HL-60 (cell line): ENCODE measurements around the gene TMEM35A.
A peak's percentile ranks its signal among the peaks of the same experiment; 100 is the strongest.

Experiments
- DNase-seq, 2 experiments: peaks; one replicate each; pipeline ENCODE4 v3.0.0-alpha.2; 2010 to 2020; ENCODE audit warnings: low read depth in 1 of 2, low spot score in 1 of 2
- H3K27ac ChIP-seq: fragments of 250-450 bp; sonication (Bioruptor Pico); replicated peaks from 2 replicates; pipeline ENCODE4 v1.5.1; 2020; ENCODE audit warnings: mild to moderate bottlenecking, moderate library complexity
- H3K27me3 ChIP-seq: fragments of 250-450 bp; sonication (Bioruptor Pico); 2 replicates; pipeline ENCODE4 v1.5.1; 2021; ENCODE audit warnings: mild to moderate bottlenecking, moderate library complexity; ENCODE audit not compliant: insufficient read depth, poor library complexity, severe bottlenecking
- H3K4me3 ChIP-seq: replicated peaks from 2 replicates; pipeline ENCODE4 v1.5.1; 2011; ENCODE audit warnings: mild to moderate bottlenecking, control low read depth, low read length; ENCODE audit not compliant: insufficient read depth
- GABPA ChIP-seq: IDR thresholded peaks from 2 replicates; pipeline ENCODE4 v1.6.1; 2012; ENCODE audit warnings: low read depth
- POLR2AphosphoS5 ChIP-seq: IDR thresholded peaks from 2 replicates; pipeline ENCODE4 v1.6.1; 2012; ENCODE audit warnings: low read depth
- SPI1 ChIP-seq: IDR thresholded peaks from 2 replicates; pipeline ENCODE4 v1.6.1; 2012; ENCODE audit warnings: low read depth, mild to moderate bottlenecking, borderline replicate concordance
- TF ChIP-seq, protein P1 (sequence below): IDR thresholded peaks from one replicate; pipeline ENCODE4 v1.5.1; 2011; ENCODE audit warnings: low read length, control low read depth, inconsistent platforms; ENCODE audit not compliant: insufficient read depth
- TF ChIP-seq, protein P2 (sequence below): IDR thresholded peaks from 2 replicates; pipeline ENCODE4 v1.6.1; 2012; ENCODE audit warnings: low read depth; ENCODE audit not compliant: insufficient replicate concordance

TMEM35A gene

DNA sequence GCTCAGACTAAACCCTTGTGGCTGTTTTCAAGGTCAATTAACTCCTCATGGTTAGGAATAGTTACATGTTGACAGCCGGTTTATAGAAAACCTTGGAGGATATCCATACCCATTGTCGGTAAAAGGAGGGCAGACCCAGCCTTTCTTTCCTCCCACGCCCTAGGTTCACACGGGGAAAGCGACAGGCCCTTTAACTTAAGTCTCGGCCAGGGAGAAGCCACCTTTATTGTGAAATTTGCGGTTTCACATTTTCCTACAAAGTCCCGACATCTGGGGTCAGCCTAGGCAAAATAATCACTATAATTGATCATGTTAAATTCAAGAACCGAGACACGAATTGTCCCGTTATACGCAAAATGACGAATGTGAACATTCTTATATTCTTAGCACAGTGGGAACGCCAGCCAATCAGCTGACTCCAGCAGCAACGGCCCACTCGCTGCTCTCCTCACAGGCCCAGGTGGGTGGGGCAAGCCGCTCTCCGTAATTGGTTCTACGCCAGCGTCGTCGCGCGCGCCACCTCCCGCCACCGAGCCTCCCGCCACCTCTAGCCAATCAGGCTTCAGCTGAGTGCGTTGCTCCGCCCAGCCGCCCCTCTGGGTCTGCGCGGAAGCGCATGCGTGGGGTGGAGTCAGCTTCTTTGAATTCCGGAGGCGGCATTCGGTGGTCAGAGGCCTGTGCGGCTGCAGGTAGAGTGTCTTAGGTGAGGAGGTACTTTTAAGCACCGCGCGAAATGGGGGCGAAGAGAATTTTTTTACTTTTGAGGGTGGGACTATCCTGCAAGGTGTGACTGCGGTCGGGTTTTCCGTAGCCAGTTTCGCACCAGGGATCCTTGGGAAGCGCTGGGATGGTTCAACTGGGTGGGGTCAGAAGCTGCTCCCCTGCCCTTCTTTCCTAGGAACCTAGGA, 19.1 kb downstream of the TMEM35A start, which contains the start of gene CENPI:
Gene CENPI (plus strand): TSS at position 659 of the 908 bp plus-strand sequence. CDS start 2,867 bp downstream, outside the sequence.
- peak within 1 kb of the TSS; percentile 68 for H3K27ac ChIP-seq
- DNase-seq: peak; percentile 81 to 94
- H3K4me3 ChIP-seq: peak within 1 kb of the TSS; percentile 60
- TF ChIP-seq, protein P1, sequence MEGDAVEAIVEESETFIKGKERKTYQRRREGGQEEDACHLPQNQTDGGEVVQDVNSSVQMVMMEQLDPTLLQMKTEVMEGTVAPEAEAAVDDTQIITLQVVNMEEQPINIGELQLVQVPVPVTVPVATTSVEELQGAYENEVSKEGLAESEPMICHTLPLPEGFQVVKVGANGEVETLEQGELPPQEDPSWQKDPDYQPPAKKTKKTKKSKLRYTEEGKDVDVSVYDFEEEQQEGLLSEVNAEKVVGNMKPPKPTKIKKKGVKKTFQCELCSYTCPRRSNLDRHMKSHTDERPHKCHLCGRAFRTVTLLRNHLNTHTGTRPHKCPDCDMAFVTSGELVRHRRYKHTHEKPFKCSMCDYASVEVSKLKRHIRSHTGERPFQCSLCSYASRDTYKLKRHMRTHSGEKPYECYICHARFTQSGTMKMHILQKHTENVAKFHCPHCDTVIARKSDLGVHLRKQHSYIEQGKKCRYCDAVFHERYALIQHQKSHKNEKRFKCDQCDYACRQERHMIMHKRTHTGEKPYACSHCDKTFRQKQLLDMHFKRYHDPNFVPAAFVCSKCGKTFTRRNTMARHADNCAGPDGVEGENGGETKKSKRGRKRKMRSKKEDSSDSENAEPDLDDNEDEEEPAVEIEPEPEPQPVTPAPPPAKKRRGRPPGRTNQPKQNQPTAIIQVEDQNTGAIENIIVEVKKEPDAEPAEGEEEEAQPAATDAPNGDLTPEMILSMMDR: no peak
- TF ChIP-seq SPI1: no peak
- TF ChIP-seq, protein P2, sequence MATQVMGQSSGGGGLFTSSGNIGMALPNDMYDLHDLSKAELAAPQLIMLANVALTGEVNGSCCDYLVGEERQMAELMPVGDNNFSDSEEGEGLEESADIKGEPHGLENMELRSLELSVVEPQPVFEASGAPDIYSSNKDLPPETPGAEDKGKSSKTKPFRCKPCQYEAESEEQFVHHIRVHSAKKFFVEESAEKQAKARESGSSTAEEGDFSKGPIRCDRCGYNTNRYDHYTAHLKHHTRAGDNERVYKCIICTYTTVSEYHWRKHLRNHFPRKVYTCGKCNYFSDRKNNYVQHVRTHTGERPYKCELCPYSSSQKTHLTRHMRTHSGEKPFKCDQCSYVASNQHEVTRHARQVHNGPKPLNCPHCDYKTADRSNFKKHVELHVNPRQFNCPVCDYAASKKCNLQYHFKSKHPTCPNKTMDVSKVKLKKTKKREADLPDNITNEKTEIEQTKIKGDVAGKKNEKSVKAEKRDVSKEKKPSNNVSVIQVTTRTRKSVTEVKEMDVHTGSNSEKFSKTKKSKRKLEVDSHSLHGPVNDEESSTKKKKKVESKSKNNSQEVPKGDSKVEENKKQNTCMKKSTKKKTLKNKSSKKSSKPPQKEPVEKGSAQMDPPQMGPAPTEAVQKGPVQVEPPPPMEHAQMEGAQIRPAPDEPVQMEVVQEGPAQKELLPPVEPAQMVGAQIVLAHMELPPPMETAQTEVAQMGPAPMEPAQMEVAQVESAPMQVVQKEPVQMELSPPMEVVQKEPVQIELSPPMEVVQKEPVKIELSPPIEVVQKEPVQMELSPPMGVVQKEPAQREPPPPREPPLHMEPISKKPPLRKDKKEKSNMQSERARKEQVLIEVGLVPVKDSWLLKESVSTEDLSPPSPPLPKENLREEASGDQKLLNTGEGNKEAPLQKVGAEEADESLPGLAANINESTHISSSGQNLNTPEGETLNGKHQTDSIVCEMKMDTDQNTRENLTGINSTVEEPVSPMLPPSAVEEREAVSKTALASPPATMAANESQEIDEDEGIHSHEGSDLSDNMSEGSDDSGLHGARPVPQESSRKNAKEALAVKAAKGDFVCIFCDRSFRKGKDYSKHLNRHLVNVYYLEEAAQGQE: no peak
- no peak for TF ChIP-seq GABPA
- TF ChIP-seq POLR2AphosphoS5: no peak
- H3K27me3 ChIP-seq: no peaks in the 10 kb centered on the region

DNA sequence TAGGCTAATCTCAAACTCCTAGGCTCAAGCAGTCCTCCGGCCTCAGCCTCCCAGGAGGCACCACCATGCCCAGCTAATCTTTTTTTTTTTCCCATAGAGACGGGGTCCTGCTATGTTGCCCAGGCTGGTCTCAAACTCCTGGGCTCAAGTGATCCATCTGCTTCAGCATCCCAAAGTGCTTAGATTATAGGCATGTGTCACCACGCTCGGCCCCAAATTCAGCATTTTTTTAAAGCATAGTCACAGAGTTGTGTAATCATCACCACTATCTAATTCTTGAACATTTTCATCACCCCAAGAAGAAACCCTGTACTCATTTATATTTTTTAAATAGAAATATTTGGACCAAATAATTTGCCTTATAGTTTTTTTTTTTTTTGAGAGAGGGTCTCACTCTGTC, 29.6 kb downstream of the TMEM35A start:
- H3K27ac ChIP-seq: no peak overlapping the region
- DNase-seq: no peak
- TF ChIP-seq GABPA (no peak), POLR2AphosphoS5 (no peak), SPI1 (no peak)
- TF ChIP-seq, protein P1: no peak
- TF ChIP-seq, protein P2: no peak
- H3K27me3 ChIP-seq: no peaks in the 10 kb centered on the region
- H3K4me3 ChIP-seq: no peak overlapping the region

DNA sequence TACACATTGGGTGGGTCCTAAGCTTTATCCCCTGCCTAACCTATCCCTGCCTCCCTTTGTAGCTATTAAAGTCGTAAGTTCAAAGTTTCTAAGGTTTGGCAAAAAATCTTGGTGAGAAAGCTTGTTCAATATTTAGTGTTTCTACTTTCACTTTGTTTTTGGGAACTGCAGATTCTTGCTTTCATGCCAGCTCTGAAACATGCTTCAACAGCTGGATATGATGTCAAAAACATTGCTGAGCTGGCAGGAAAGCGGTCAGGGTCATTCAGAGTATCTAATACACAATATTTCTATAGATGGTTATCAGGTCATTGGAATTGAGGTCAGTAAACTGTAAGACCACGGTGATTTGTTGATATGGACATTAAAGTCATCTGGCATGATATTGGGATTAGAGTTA, 39.0 kb downstream of the TMEM35A start:
- H3K27ac ChIP-seq: no peak overlapping the region
- no peaks in the 10 kb centered on the region for H3K27me3 ChIP-seq
- H3K4me3 ChIP-seq: no peak overlapping the region
- DNase-seq: no peak
- TF ChIP-seq, protein P2: no peak
- no peak for TF ChIP-seq GABPA
- no peak for TF ChIP-seq POLR2AphosphoS5
- TF ChIP-seq SPI1: no peak
- TF ChIP-seq, protein P1: no peak
